Body of pancreas (tissue), 4 donors: ENCODE measurements around the gene CBFA2T3.

Experiments
- CTCF ChIP-seq, 7 experiments: fragments of 450-650 bp in 4 of 7; fragments of 200-600 bp in 3 of 7; sonication (generic) in 3 of 7; IDR thresholded peaks; one replicate each; pipeline ENCODE4 v1.5.1; 2016 to 2019; ENCODE audit warnings: antibody characterized with exemption in 7 of 7
- POLR2A ChIP-seq, 3 donors: fragments of 450-650 bp; IDR thresholded peaks; one replicate each; pipeline ENCODE4 v1.6.1; 2016; ENCODE audit warnings: antibody characterized with exemption in 3 of 3, mild to moderate bottlenecking in 2 of 3

- no peak for TF ChIP-seq CTCF (IDR thresholded peaks at IDR 0.05)
- TF ChIP-seq POLR2A (IDR thresholded peaks at IDR 0.05): no peak
Measured at GRCh38 chr16:88862968-88863367, 114.0 kb downstream of the CBFA2T3 start.
